Astrocyte of the spinal cord (primary cell): ENCODE data around the gene EXOC4.

Source experiments
- DNase-seq: peaks from one replicate; pipeline ENCODE4 v3.0.0; 2011; ENCODE audit warnings: low read depth, low spot score
- H3K4me3 ChIP-seq: 2 replicates; pipeline ENCODE4 v1.5.1; 2011; ENCODE audit warnings: low read depth, mild to moderate bottlenecking, low read length, moderate library complexity
- CTCF ChIP-seq: IDR thresholded peaks from 2 replicates; pipeline ENCODE4 v1.5.1; 2012; ENCODE audit warnings: low read depth, mild to moderate bottlenecking, low read length, inconsistent platforms
- in situ Hi-C: cut with HindIII; loops from 2 replicates; pipeline ENCODE4 v1.10.0; 2017; ENCODE audit warnings: low sequenced_read_pairs

Gene EXOC4

GRCh38 chr7:133394369-133394768 is 141.5 kb downstream of the EXOC4 start:
- in situ Hi-C loops: no loop called here

DNA sequence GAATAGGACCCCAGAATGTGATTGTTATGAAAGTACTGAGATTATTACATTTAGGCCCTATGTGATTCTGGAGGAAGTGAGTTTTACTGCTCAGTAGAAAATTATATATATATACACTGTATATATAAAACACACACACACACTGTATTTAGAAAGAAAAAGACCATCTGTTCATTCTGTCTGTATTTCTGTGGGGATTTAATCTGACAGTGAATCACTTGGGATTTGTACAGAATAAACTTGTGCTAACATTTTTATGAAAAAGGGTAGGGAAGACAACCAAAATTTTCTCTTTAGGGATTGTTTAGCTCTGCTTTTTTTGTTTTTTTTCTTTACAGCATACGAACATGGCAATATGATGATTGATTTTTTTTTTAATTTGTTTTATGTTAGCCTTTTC is 142.7 kb downstream of the EXOC4 start:
- no peak for TF ChIP-seq CTCF
- no peak for DNase-seq
- in situ Hi-C loops: no loop called here
- no peak overlapping the region for H3K4me3 ChIP-seq

More at GRCh38 chr7:133394369-133394768, 141.5 kb downstream of the EXOC4 start:
- no peak for TF ChIP-seq CTCF
- DNase-seq: no peak
- H3K4me3 ChIP-seq: no peak overlapping the region

DNA sequence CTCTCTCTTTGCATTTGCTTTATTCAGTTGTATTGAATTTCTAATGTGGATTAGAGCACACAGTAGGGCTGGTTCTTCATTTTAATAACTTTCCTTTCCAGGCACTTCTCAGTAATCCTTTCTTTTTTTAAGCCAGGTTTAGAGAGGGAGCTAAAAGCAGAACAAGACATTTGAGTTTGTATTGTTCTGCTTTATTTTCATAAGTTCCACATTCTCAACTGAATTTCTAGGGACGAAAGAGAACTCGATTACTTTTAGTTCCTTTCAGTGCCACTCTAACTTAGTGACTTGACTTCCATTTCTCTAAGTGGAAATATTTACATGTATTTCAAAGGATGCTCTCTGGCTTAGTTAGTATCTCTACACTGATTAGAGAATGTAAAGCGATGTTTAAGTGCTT is 145.6 kb downstream of the EXOC4 start:
- in situ Hi-C loops: no loop called here
- no peak for TF ChIP-seq CTCF
- no peak for DNase-seq
- no peak overlapping the region for H3K4me3 ChIP-seq

GRCh38 chr7:133401225-133401624 is 148.3 kb downstream of the EXOC4 start:
- DNase-seq: peak; percentile 9
- in situ Hi-C loops: no loop called here
- no peak for TF ChIP-seq CTCF
- no peak overlapping the region for H3K4me3 ChIP-seq

GRCh38 chr7:133408212-133408611 is 155.3 kb downstream of the EXOC4 start:
- H3K4me3 ChIP-seq: no peak overlapping the region
- DNase-seq: no peak
- in situ Hi-C loops: no loop called here
- TF ChIP-seq CTCF: no peak

DNA sequence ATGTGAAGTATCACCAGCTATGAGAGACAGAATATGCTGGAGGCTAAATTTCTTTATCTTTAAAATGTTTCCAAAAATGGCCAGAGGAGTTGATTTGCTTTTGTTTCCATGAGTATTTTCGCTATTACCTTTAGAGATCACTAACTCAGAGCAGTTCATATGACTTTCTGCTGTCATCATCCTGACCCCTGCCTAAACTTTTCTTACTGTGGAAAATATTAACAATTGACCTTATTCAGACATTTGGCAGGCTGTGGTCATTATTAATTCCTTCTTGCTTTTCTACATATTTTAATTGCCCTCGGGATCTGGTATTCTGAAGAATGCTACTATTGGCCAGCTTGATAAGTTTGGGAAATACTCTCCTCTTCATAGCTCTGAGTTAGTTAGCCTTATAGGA is 156.5 kb downstream of the EXOC4 start:
- TF ChIP-seq CTCF: no peak
- in situ Hi-C loops: no loop called here
- no peak overlapping the region for H3K4me3 ChIP-seq
- no peak for DNase-seq

DNA sequence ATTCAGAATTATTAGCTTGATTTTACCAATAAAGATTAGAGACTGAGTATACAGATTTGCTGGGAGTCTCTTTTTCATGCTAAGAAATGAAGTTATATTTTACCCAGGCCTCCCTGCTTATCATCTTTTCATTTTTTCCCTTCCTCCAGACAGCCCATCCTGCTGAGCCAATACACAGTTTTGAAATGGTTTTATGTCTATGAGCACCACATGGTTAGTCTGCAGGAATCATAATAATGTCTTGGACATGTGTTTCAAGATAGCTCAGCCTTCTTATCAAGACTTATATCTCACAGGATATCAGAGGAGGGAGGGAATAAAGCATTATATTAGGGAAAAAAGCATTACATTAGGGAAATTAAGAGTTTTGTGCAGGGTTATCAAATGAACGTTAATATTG is 157.1 kb downstream of the EXOC4 start:
- in situ Hi-C loops: no loop called here
- no peak for TF ChIP-seq CTCF
- no peak overlapping the region for H3K4me3 ChIP-seq
- no peak for DNase-seq
